ENCODE measurements around the gene TSEN54.

DNA sequence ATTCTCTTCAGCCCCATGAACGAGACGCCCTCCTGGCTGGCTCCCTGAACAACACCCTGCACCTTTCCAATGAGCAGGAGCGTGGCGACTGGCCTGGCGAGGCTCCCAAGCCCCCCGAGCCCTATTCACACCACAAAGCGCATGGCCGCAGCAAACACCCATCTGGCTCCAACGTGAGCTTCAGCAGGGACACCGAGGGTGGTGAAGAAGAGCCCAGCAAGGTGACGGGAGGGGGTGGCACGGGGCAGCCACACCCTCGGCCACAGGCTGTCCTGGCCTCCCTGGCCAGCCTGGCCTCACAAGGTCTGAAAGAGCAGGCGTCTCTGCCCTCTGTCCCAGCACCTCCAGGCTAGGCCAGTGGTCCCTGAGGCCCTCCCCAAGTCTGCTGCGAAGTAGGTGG, 24.6 kb upstream of the TSEN54 start:
- TF ChIP-seq POLR2AphosphoS5 (IDR thresholded peaks at IDR 0.05; ENCODE audit: low read depth) (no peak), EZH2 (IDR thresholded peaks at IDR 0.05; ENCODE audit: low read depth, unreplicated experiment) (no peak), EZH2phosphoT487 (IDR thresholded peaks at IDR 0.05; ENCODE audit: unreplicated experiment) (no peak), JUNB (IDR thresholded peaks at IDR 0.05; ENCODE audit: unreplicated experiment) (no peak)
- TF ChIP-seq, protein P1, sequence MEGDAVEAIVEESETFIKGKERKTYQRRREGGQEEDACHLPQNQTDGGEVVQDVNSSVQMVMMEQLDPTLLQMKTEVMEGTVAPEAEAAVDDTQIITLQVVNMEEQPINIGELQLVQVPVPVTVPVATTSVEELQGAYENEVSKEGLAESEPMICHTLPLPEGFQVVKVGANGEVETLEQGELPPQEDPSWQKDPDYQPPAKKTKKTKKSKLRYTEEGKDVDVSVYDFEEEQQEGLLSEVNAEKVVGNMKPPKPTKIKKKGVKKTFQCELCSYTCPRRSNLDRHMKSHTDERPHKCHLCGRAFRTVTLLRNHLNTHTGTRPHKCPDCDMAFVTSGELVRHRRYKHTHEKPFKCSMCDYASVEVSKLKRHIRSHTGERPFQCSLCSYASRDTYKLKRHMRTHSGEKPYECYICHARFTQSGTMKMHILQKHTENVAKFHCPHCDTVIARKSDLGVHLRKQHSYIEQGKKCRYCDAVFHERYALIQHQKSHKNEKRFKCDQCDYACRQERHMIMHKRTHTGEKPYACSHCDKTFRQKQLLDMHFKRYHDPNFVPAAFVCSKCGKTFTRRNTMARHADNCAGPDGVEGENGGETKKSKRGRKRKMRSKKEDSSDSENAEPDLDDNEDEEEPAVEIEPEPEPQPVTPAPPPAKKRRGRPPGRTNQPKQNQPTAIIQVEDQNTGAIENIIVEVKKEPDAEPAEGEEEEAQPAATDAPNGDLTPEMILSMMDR (conservative IDR thresholded peaks at IDR 0.05; ENCODE audit: low read depth in 2 of 2), result no peak

Data from GM23338 (cell line).